ENCODE measurements around the gene SALL1.

DNA sequence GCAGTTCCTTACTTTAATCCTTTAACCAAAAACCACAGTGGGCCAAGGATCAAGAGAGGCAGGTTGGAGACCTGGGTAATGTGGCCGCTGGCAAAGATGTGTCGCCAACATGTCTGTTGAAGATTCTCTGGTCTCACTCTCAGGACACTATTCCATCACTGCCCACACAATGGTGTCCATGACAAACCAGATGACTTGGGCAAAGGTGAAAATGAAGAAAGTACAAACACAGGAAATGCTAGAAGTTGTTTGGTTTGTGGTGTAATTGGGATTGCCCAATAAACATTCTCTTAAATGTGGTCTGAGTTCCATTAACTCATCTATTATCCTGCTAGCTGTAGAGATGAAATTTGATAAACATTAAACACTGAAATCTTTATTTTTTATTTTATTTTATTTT, 43.3 kb downstream of the SALL1 start:
- TF ChIP-seq, protein P1, sequence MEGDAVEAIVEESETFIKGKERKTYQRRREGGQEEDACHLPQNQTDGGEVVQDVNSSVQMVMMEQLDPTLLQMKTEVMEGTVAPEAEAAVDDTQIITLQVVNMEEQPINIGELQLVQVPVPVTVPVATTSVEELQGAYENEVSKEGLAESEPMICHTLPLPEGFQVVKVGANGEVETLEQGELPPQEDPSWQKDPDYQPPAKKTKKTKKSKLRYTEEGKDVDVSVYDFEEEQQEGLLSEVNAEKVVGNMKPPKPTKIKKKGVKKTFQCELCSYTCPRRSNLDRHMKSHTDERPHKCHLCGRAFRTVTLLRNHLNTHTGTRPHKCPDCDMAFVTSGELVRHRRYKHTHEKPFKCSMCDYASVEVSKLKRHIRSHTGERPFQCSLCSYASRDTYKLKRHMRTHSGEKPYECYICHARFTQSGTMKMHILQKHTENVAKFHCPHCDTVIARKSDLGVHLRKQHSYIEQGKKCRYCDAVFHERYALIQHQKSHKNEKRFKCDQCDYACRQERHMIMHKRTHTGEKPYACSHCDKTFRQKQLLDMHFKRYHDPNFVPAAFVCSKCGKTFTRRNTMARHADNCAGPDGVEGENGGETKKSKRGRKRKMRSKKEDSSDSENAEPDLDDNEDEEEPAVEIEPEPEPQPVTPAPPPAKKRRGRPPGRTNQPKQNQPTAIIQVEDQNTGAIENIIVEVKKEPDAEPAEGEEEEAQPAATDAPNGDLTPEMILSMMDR (IDR thresholded peaks at IDR 0.05), result no peak
- no peak for TF ChIP-seq POLR2A (IDR thresholded peaks at IDR 0.05)
